HG02571 (cell line): ENCODE data around the gene STRIP1.
A peak's percentile ranks its signal among the peaks of the same experiment; 100 is the strongest.
"Not testable (repeated sequence)": the region's sequence is repeated elsewhere in the genome, so short reads cannot be mapped to it uniquely, and the experiment has no call there.

Experiments
- ATAC-seq: cut with Tn5 transposase; IDR thresholded peaks from one replicate; pipeline ENCODE4 v1.9.1; 2021; ENCODE audit warnings: mild to moderate bottlenecking, moderate library complexity; ENCODE audit not compliant: unreplicated experiment

STRIP1 gene

DNA sequence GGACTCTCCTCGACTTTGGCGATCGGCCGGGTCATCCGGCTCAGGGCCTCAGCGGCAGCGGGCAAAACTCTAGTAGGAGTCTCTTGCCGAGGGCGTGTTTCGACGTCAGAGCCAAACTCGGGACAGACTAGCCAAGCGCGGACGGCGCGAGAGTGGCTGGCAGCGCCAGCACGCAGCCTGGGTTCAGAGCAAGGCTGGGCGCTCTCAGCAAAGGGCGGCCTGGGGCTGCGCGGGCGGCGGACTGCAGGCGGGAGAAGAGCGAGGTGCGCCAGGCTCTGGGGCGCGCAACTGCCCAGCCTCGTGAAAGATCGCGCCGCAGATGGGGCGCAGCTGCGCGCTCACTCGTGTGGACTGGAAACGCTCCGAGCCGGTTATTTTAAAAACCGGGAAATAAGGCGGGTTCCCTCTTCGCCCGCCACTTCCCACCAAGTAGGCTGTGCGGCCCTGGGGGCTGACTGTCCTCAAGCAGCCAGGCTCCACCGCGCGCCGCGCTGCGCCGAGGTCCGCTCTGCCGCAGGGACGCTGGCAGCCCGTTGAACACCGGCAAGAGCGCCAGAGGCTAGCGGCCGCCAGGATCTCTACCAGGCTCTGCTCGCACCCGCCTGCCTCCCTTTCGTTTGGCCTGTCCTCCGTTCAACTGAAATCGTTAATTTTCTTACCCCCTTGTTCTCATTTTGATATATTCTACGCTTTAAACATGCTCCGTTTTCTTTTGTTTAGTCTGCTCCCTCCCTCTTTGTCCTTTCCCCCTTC is 33.6 kb downstream of the STRIP1 start:
- ATAC-seq, result no peak

DNA sequence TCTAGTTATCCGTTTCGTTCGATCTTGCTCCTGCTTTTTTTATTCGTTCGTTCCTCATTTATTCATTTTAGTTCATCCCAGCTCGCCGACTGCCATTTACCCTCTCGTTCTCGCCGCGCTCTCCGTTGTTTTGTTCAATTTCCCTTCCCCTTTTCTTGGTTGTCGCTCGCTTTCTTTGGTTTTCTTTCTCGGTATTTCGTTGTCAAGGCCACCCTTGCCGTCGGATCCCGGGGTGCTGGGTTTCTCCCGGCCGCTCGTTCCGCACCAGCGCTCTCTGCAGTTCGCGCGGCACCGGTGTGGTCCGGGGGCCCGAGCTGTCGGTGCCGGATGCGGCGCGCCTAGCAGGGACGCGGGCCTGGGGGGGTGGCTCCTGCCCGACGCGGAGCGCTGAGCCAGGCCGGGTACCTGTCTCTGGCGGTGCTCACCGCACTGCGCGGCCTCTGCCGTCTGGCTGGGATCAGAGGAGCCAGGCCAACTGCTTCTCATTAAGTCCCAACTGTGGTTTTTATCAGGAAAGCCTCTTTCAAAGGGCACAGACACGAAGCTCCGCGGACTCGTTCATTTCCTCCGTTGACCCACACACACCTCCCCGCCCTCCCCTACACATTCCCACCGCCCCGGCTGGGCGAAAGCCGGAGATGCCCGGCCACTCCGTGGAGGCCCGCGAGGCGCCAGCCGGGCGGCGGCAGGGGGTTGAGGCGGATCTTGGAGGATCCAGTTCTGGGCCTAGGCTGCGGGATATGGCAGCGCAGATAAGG is 34.4 kb downstream of the STRIP1 start:
- ATAC-seq, result no peak

DNA sequence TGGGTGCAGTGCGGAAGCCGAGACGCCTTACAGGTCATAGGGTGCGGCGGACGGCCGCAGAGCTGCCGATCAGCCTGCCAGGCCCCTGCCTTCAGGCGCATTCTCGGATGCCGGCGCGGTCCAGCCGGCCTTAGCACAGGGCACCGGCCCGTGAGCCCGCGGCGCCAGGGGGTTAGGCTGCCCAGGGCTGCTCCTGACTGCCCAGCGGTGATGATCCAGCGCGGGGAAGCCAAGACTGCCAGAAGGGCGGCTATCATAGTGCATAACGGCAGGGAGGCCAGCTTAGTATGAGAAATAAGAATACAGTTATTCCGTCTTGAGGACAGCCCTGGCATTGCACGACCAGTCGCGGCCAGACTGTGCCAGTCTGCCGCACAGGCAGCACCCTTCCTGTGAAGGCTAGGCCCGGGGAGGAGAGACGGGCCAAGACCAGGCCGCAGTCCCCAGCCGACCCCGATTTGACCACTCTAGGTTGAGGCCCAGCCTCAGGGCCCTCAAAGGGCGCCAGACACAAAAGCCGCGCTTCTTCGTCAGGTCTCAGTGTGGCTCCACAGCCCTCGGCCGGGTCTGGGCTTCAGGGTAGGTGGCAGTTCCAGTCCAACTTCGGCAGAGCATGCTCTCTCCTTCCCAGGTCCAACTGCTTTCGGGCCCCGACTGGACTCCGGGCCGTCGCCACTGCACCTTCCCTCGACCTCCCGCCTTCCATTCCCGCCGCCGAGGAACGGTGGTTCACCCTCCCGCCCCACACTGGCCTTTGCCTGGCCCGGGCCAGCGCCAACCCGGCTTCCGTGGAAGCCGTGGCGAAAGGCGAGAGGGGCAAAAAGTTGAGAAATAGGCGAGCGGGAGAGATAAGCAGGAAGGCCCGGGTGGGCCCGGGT is 35.2 kb downstream of the STRIP1 start:
- no peak for ATAC-seq

DNA sequence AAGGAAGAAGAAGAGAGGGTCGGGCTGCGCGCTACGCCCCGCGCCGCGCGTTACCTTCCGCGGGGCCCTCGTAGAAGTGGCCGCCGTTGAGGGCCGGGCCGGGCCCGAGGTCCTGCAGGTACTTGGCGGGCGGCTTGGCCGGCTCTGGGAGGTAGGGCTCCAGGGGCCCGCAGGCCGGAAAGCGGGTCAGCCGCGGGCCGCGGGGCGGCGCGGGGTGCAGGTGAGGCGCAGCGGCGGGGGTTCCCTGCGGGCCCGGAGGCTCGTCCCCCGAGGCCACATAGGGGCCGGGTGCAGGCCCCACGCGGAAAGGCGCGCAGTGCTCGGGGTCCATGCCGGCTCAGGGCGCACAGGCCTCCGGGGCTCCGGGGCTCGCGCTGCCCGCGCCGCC is 35.9 kb downstream of the STRIP1 start:
- ATAC-seq, result no peak

DNA sequence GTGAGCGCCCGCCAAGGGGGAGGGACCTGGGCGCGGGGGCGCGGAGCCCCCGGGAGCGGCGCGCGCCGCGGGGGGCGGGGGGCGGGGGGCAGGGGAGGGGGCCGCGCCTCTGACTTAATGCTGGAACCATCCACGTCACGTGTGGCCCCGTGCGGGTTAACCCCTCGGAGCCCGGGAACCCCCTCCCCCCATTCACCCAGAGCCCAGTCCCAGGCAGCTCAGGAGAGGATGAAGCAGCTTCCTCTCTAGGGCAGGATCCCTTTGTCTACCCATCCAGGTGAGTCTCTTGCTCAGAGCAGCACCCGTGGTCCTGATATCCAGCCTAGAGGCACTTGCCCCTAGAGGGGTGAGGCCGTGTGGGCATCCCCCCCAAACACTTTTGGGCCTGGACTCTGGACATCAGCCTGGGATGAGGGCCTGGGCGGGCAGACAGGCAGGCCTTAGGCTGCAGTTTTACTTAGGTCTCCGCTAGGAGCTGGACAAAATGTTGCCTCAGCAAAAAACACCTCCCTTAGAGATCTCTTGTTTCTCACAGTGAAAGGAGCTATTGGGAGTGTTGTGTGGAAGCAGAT is 36.3 kb downstream of the STRIP1 start, which contains the start of gene ALX3:
ALX3 (minus strand) TSS at position 2 of the 572 bp plus-strand sequence. CDS start 60 bp downstream, outside the sequence.
- no peak for ATAC-seq

DNA sequence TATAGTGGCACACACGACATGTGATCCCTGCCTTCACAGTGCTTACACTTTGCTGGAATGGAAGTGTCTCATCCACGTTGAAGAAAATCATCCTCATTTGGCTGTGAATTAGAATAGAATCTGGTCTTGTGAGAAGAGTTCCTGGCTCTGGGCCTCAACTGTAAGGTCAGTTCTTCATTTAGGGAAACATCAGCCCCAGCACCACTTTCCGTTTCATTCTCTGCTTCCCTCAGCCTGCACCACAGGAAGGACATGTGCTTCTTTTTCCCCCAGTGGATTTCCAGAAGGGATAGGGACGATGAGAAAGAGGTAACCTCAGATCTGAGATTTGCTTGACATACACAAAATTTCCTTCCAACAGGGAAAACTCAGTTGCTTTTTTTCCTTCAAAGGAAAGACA is 39.7 kb downstream of the STRIP1 start:
- no peak for ATAC-seq

DNA sequence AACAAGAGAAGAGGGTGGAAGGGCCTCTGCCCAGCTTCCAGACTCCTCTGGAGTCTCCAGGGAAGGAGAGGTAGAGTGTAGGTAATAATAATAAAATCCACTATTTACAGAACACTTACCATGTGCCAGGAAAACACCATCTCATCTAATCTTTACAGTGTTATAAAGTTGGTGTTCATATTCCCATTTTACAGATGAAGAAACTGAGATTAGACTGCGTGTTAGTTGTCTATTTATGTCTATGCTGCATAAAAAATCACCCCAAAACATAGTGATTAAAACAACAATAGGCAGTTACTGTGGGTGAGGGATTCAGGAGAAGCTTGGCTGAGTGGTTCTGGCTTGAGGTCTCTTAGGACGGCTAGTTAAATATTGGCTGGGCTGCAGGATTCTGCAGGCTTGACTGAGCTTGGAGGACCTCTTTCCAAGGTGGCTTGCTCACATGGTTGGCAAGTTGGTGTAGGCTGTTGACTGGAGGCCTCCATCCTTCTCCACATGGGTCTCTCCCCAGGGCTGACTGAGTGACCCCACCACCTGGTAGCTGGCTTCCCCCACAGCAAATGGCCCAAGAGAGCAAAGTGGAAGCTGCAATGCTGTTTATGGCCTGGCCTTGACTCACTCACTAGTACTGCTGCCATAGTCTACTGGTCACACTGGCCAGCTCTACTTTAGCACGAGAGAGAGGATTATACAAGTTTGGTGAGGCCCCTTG is 42.5 kb downstream of the STRIP1 start:
- no peak for ATAC-seq

DNA sequence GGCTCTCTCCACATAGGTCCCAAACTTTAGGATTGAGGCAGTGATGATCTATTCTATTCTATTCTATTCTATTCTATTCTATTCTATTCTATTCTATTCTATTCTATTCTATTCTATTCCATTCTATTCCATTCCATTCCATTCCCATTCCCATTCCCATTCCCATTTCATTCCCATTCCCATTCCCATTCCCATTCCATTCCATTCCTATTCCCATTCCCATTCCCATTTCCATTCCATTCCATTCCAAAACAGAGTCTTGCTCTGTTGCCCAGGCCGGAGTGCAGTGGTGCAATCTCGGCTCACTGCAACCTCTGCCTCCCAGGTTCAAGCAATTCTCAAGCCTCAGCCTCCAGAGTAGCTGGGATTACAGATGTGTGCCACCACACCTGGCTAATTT is 45.6 kb downstream of the STRIP1 start:
- not testable (repeated sequence) for ATAC-seq

DNA sequence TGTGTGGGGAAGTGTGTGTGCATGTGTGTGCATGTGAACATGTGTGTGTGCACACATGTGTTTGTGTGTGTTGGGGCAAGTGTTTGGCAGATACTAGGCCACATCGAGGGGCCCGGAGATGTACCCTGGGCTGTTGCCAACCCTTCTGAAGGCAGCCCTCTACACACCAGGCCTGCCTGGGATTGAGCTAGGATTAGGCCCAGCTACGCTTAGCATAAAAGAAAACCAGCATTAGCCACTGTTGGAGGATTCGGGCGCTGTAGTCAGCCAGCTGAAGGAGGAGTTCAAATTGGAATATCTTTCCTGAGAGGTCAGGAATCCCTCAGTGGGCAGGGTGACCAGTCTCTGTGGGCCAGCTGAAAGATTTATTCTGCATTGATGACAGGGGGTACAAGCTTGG is 46.6 kb downstream of the STRIP1 start:
- ATAC-seq, result no peak

DNA sequence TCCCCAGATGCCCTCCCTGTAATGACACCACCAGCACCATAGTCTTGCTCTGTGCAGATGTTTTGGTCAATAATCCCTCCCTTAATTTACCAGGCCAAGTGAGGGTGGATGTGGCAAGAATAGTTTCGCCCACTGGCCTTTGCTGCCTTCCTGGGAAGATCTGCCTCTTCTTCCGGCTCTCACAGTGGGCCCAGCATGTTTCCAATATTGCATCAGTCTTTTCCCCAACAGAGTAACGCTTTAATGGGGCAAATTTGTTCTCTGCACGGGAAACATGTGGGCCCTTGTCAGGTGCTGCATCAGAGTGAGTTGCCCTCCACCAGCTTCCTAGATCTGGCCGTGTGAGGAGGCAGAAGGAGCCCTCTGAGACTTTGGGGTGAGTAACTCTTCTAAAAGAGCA is 48.1 kb downstream of the STRIP1 start:
- no peak for ATAC-seq

DNA sequence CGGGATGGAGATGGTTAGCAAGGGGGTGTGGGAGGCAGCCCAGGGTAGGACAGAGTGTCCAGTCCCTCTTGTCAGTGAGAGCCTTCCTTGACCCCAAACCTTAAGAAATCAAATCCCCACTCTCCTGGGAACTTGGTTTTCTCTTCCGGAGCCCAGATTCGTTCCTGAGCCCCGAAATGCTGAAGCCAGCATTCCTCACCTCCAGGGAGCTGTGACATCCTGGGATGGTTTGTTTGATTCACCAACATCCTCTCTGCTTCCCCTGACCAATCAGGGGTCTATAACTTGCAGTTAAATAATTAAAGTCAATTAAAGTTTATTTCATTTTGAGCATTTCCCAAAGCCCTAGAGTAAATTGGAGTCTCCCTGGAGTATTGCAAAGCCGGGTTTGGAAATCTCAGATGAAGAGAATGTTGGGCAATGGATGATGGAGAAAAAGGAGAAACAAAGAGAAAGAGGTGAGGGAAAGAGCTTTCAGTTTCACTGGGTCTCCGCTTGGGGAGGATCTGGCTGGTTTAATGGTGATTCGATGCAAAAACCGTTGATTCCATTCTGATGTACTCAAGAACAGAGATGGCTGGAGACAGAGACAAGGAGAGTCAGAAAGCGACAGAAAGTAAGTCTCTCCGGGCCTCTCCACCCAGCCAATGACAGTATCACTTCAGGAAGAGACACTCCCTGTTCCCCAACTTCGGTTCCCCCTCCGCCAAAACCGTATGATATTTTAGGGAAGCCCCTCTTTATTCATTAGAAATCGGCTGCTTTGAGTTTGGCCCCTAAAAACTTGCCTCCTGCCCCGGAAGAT is 48.8 kb downstream of the STRIP1 start:
- ATAC-seq, result no peak

DNA sequence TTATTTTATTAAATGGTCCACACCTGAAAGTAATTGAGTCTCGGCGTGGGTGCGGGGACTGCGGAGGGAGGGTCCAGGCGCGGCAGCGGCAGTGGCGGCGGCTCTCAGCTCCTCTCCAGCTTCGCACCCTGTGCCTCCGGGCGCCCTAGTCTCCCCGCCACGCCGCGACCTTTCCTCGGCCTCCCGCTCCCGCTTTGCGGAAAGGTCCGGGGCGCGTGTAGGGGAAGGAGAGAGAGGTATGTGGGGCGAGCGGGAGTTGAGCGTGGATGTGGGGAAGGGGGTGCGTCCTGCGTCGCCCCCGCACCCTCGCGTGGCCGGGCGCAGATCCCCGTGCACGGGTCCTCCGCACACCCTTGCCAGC is 49.4 kb downstream of the STRIP1 start:
- ATAC-seq, result no peak

DNA sequence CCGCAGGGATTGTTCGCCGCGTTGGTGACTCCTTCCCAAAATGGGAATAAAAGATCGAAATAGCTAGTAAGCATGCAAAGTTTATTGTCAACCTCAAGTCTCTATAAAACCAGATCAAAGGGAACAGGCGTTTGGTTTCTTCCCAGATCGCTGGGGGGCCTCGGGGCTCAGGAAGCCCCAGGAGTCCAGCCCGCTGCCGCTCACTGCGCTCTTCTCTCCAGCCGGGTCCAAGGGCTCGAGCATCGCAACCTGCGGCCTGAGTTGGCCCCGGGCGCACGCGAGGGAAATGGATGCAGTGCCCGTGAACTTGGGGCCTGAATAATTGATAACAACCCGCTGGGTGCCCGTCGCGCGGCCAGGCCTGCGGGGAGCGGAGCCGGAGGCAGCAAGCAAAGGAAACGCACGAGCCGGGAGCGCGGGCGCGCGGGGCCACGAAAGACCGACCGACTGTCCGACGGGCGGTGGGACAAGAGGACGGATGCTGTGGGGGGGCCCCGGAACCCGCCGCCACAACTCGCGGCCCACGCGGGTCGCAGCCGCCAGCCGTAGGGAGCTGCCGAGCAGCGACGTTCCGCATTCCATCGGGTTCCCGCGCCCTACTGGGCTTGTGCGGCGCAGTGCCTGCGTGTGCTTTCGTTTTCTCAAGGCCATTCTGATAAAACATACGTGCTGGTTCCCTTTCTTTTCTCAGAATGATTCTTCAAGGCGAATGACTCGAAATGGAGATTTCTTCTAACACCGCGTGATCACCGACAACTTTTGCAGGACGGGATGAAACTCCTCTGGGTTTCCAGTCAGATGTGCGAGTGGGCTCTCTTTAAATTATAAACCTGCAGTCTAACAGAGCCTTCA is 50.0 kb downstream of the STRIP1 start:
- ATAC-seq, result no peak

DNA sequence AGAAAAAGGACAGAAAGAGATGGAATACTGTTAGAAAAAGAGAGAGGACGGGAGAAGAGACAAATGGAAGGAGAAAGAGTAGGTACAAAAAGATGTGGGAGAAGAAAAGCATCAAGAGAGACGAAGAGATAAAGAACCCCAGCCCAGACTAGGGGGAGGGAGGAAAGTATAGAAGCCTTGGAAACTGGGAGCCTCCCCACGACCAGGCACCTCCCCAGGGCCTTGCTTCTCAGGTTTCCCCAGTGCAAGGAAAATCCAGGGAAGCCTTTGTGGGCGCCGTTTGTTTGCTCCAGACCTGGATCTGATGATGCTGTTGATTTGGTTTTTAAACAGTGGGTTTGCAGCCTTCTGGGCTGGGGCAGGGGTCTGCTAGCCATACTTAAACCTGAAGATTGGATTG is 51.2 kb downstream of the STRIP1 start:
- no peak for ATAC-seq

DNA sequence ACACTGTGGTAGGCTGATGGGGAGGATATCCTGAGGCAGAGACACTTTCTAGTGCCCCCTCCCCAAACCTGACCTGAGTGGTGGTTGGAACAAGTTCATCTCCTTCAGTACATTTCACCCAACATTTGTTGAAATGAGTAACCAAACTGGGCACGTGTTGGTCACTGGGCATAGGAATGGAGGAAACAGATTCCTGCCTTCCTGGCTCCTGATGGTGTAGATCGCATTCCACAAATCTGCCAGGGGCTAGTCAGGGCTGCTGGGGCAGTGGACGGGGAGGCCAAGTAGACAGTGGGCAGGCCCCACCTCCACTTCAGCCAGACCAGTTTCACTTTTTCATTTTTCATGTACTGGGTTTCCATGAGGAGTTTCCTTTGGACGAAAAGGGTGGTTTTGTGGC is 52.5 kb downstream of the STRIP1 start:
- ATAC-seq, result no peak

DNA sequence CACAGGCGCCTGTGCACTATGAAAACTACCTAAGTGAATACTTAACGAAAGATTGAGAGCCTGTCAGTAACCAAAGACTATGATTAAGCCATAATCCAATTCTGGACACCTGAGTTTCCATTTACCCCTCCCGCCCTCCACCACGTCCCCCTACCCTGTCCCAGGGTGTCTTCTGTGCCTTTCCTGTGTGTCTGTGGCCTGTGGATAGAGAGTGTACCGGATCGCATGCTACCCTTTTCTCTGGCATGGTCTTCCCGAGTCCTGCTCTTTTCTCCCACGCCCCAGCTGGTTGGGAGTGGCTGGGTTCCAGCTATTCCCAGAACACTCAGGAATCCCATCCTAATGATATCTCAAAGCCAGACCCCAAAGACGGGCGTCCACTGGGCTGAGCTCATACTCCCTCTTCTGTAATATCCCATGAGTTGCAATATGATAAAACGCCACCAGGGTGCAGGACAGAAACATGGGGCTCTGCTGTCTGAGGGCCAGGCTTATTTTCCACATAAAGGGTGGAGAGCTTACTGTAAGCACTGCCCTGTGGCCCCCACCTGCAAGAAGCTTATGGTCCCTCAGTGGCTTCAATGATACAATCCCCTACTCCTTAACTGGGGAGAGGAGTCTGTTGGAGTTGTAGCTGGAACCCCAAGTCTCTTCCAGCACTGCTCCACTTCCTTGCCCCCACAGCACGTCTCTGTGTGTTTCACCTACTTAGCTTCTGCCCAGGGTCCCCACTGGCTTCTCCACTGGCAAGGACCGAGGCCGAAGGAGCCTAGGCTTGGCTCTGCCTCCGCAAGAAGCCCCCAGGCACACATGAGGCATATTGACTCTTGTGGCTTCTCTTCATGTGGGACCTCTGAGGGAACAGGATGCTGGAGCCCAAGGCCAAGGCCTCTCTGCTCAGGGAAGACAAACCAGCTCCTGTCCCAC is 53.7 kb downstream of the STRIP1 start:
- peak; percentile 52 for ATAC-seq

DNA sequence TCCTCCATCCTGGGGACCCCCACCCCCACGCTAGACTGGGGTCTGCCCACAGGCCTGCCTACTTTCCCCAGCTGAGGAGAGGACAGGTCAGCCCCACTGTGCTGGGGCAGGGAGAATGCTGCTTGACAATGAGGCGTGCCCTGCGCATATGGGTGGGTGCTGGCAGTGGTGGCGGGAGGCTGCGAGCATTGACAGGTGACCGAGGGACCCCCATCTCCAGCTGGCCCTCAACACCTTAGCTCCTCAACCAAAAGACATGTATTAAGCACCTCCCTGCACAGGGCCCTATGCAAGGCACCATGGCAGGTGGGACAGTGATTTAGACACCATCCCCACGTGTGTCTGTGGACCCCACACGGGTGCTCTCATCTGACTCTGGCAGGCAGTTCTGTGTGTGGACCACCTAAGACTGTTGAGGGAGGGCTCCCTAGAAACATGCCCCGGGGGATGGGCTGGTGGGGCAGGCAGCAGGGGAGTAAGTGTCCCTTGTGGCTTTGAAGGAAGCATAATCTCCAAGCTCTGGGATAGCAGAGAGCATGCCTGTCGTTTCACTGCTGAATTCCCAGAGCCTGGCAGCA is 54.4 kb downstream of the STRIP1 start:
- ATAC-seq, result no peak
